Measurements from ENCODE around the gene SDK2. TPM values are rescaled to one million over a fixed set of nuclear protein-coding genes. Genes with fewer than 3 reads are reported as not detected.

The SDK2 gene
- total and polyA plus RNA-seq, 9 of the 15 experiments (the other 6 are each of a cell fraction or from before 2014, with no cell fraction given) = 0.04 TPM; not detected in 8

- TF ChIP-seq ZNF518B (CRISPR knock-in tag; IDR thresholded peaks at IDR 0.05) (no peak), ZBTB8A (IDR thresholded peaks at IDR 0.05; ENCODE audit: partially characterized antibody) (no peak), ATF7 (IDR thresholded peaks at IDR 0.05) (no peak), NCOR1 (IDR thresholded peaks at IDR 0.05) (no peak), RNF219 (CRISPR knock-in tag; IDR thresholded peaks at IDR 0.05) (no peak)
These were observed 115.6 kb downstream of the SDK2 start (continued) for GRCh38 chr17:73528679-73529078.

DNA sequence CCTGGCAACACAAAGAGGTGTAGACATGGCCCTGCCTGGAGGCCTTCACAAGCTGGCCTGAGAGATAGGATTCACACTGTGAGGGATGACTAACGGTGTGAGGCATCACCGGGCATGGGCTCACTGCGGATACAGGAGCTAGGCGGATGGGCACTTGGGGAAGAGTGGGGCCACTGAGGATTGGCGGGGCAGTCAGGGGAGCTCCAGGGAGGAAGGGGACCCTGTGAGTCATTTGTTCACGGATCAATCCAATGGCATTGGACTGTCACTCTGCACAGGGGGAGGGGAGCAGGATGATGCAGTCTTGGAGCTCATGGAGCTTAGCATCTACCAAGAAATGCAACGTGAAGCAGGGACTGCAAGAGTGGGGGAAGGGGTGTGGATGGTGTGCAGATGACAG, 117.3 kb downstream of the SDK2 start:
- WGBS (ENCODE audit: insufficient coverage, low coverage, missing lambda C conversion rate) = 0% methylated on average over 7 of the region's 7 CpGs
- in situ Hi-C loops (cut with MboI) = no loop called here

More for the DNA sequence above, 117.3 kb downstream of the SDK2 start:
- no peak overlapping the region for H3K27ac ChIP-seq (ENCODE audit: extremely low read depth, low read depth, low read length)
- H3K27me3 ChIP-seq (ENCODE audit: control insufficient read depth in 2 of 2, insufficient read depth in 2 of 2, low read length in 2 of 2) = peaks cover 0 to 36% of the 10 kb centered on the region in 2 experiments; a peak in 3 of 5 replicates
- no peak overlapping the region for H3K9ac ChIP-seq (ENCODE audit: insufficient read depth in 1 of 2, low read depth in 2 of 2, low read length in 2 of 2)
- DNase-seq (ENCODE audit: extremely low read depth in 1 of 4, low spot score in 3 of 4) (no peak), FAIRE-seq (no peak), ATAC-seq (no peak)
- TF ChIP-seq RB1 (IDR thresholded peaks at IDR 0.05; ENCODE audit: low read depth) (no peak), BMI1 (IDR thresholded peaks at IDR 0.05; ENCODE audit: low read length) (no peak), CBX2 (IDR thresholded peaks at IDR 0.05; ENCODE audit: insufficient read depth, low read length, poor library complexity, severe bottlenecking) (no peak), NR4A1 (CRISPR knock-in tag; IDR thresholded peaks at IDR 0.05) (no peak), NR4A1 (tag; IDR thresholded peaks at IDR 0.05) (no peak)
- TF ChIP-seq, protein P1, sequence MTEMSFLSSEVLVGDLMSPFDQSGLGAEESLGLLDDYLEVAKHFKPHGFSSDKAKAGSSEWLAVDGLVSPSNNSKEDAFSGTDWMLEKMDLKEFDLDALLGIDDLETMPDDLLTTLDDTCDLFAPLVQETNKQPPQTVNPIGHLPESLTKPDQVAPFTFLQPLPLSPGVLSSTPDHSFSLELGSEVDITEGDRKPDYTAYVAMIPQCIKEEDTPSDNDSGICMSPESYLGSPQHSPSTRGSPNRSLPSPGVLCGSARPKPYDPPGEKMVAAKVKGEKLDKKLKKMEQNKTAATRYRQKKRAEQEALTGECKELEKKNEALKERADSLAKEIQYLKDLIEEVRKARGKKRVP (CRISPR knock-in tag; IDR thresholded peaks at IDR 0.05) = no peak
- H3K4me1 ChIP-seq (replicated peaks in 1 of 2; ENCODE audit: control insufficient read depth in 2 of 2, insufficient read depth in 2 of 2, low read length in 2 of 2) = no peaks in the 10 kb centered on the region
- no TSS peak for BruUV-seq (replicated peaks)
- no peak overlapping the region for H3K4me2 ChIP-seq (ENCODE audit: insufficient read depth, low read length)
- H2AFZ ChIP-seq (ENCODE audit: low read depth, low read length) = no peak overlapping the region
- H3K4me3 ChIP-seq = no peak overlapping the region
- H4K20me1 ChIP-seq (replicated peaks; ENCODE audit: control insufficient read depth, insufficient read depth, low read length) = peaks cover 9% of the 10 kb centered on the region; the same call in 1 of the 2 replicates
- H3K9me1 ChIP-seq (ENCODE audit: control insufficient read depth, insufficient read depth, low read length) = no peaks in the 10 kb centered on the region
- H3K9me3 ChIP-seq (replicated peaks; ENCODE audit: control insufficient read depth, insufficient read depth, low read depth, low read length) = no peaks in the 10 kb centered on the region
- intact Hi-C loops (cut with micrococcal nuclease) = no loop called here
- no peaks in the 10 kb centered on the region for H3K79me2 ChIP-seq (ENCODE audit: control insufficient read depth, insufficient read depth, low read length)
- H3K36me3 ChIP-seq (ENCODE audit: control insufficient read depth, insufficient read depth, low read length) = no peaks in the 10 kb centered on the region
- CTCF ChIA-PET (ENCODE audit: low intra/inter-chr PET ratio) = no interaction called here
- POLR2A ChIA-PET = interaction anchor here (0.6 kb wide), 1 partner anchor 207 kb away, joined by 4 read pairs; no protein-coding TSS in a partner anchor

All from K562 (cell line).